Activated T-helper 1 cell treated with anti-CD3 and anti-CD28 coated beads, Interleukin-2, amount 50 U/mL, for 16 hours (primary cell): ENCODE data around the gene SPOCK3.

ENCODE experiments used
- DNase-seq, 2 donors: peaks; one replicate each; pipeline ENCODE4 v3.0.0-alpha.2; 2020; ENCODE audit warnings: low read depth in 1 of 2, low spot score in 1 of 2

Gene SPOCK3

GRCh38 chr4:167176723-167177367 is 57.4 kb downstream of the SPOCK3 start:
- DNase-seq: no peak

GRCh38 chr4:167171928-167172327 is 62.4 kb downstream of the SPOCK3 start:
- no peak for DNase-seq

- no peak for DNase-seq
These were observed 65.7 kb downstream of the SPOCK3 start for GRCh38 chr4:167168611-167169010.

DNA sequence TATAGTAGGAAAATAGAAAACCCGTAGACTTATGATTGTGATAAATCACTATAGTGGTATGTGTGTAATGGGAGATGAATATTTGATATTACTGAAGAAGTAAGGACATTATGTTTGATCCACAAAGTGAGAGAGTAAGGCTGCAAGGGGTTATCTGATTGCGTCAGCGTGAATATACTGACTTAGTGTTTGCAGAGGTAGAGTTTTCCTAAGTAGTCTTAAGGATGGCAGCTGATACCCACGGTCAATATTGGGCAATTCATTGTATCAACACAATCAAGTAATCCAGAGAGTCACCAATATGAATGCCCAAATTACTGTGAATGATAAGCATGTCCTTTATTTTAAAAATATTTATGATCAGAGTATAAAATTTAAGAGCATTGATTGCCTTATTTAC is 83.7 kb downstream of the SPOCK3 start:
- no peak for DNase-seq

- DNase-seq: no peak
These were observed 89.7 kb downstream of the SPOCK3 start for GRCh38 chr4:167144605-167145004.

GRCh38 chr4:167143018-167143417 is 91.3 kb downstream of the SPOCK3 start:
- DNase-seq: no peak

DNA sequence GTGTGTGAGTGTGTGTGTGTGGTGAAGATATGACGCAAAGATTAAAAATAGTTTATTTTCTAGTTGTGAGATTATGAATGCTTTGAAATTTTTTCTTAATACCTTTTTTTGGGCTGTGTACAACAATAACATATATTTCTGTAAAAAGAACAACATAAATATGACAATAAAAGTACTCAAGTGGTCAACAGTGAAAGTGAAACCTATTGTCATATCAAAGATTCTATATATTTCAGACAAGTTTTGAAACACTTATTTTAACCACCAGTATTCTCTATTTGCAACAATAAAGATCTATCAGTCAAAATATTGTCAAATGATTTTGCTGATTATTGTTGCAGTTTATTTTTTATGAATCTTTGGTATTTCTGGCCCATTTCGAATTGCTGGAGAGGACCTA is 98.0 kb downstream of the SPOCK3 start:
- no peak for DNase-seq

DNA sequence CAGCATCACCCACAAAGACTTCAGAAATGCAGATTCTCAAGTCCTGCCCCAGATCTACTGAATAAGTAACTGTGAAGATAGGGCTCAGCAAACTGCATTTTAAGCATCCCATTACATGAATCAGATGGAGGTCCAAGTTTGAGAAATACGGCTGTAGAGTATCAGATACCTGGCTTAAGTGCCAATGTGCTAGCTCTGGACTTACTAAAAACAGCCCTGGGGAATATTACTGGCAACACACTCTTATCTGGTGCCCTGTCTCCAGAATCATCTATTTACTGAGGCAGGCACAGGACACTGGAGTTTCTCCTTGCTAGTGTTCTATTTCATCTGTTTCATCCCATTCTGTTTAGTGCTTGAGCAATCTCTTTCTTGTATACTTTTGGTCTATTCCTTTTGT is 105.1 kb downstream of the SPOCK3 start:
- DNase-seq: no peak

DNA sequence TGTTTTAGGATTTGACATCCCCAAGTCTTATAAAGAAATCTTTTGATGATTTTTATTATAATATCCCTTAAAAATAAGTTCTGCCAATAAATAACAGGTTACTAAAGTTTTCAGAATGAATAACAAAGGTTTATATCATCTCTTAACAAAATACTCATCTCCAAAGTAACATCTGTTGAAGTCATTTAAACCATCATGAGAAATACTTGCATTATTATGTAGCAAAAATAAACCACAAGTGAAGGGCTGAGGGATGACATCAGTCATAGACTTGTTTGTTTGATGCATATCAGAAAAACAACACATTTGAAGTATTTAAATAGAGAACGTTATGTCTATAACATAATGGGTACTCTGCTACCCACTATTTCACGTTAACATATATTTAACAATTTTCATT is 114.9 kb downstream of the SPOCK3 start:
- no peak for DNase-seq

DNA sequence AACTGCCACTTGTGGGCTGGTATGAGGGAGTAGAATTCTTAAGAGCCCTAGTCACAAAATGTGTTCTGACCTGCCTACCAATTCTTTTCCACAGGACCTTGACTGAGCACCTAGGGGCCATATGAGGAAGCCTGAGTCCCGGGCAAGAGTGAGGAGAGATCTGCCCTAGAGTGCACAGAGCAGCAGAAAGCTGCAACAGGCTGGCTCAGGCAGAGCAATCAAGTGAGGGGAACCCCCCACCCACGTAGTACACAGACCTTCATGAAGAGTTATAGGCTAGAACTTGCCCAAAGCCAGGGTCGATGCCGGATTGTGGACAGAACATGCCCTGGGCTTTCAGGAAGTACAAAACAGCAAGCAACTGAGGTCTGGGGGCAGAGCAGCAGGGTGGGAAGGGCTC is 117.0 kb downstream of the SPOCK3 start:
- DNase-seq: no peak

GRCh38 chr4:167114416-167114971 is 119.8 kb downstream of the SPOCK3 start:
- DNase-seq: no peak

- DNase-seq: no peak
These were observed 122.7 kb downstream of the SPOCK3 start for GRCh38 chr4:167111622-167112021.

DNA sequence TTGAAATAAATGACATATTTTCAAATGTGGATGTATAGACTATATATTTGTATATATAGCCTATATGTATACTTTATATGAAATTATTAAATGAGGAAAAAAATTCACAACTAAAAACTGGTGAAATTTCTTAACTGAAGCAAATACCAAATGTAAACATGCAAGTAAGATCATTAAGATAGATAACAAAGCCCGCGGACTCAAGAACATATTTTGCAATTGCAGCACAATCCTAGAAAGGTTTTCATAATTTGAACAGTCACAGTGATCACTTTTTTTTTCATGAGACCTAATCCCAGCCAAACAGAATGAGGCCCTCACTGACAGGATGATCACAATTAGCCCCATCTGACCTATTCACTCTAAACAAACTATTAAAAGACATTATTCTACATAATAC is 123.2 kb downstream of the SPOCK3 start:
- DNase-seq: no peak

- no peak for DNase-seq
These were observed 124.4 kb downstream of the SPOCK3 start for GRCh38 chr4:167109859-167110258.

DNA sequence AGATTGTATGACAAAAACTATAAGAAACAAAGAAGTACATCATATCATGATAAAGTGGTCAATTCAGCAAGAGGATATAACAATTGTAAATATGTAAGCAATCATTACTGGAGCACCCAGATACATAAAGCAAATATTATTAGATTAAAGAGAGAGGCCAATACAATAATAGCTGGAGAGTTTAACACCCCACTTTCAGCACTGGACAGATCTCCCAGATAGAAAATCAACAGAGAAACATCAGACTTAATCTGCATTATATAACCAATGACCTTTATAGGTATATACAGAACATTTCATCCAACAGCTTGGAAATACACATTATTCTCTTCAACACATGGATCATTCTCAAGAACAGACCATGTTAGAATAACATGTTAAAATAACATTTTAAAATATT is 128.4 kb downstream of the SPOCK3 start:
- DNase-seq: no peak

DNA sequence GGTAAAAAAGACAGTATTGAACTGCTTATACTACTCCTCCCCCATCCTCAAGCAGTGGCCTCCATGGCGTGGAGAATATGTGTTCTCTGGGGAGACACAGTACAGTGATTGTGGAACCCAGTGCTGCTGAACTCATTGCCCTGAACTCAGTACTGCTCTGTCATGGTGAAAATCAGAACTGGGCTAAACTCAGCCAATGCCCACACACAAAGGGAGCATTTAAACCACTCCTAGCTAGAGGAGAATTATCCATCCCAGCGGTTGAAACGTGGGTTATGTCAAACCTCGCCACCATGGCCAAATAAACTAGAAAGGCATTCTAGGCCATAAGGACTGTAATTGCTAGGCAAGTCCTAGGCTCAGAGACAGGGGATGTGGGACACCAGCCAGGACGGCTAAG is 131.8 kb downstream of the SPOCK3 start:
- no peak for DNase-seq

- no peak for DNase-seq
These were observed 133.3 kb downstream of the SPOCK3 start for GRCh38 chr4:167101035-167101434.

DNA sequence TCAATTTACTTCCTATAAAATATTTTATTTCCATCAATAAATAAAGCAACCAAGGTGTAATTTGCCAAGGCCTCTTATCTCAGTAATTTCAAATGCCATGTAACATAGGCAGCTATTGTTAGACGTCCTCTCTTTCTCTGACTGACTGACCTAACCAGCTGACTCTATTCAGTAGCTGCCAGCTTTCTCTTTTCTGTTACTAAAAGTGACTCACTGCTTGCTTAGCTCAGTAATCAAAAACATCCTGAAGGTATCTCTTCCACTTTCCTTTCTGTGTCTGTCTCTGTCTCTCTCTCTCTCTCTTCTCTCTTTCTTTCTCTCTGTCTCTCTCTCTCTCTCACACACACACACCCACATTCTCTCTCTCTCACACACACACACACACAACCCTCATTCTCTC is 134.2 kb downstream of the SPOCK3 start:
- DNase-seq: no peak

DNA sequence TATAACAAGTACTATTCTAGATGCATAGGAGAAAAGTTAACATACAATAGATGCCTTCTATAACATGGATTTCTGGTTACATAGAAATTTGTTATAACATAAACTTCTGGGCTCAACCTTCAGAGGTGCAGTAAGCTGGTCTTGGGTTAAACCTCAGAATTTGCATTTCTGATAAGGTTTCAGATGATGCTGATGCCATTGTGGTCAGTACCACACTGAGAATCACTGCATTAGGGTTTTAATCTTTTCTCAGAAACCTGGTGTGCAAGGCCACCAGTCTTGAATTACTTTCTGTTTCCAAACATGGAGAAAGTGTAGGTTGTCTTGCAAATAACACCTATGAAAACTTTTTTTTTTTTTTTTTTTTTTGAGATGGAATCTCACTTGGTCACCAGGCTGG is 146.2 kb downstream of the SPOCK3 start:
- no peak for DNase-seq

DNA sequence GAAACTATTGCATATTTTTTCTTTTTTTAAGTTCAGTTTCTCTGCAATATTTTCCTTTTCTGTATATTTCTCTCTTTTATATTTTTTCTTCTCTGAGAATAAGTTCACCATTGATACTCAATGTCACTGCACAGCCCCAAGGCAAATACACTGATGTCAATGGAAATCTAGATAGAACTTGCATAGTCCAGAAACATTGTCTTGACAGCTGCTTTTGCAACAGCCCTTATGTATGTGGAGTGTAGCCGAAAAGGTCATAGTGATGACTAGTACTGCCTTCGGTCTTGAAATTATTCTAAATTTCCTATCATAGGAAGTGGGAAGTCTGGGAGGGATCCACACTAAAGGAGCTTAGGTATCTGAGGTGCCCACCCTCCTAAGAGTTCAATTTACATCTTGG is 150.0 kb downstream of the SPOCK3 start:
- no peak for DNase-seq

DNA sequence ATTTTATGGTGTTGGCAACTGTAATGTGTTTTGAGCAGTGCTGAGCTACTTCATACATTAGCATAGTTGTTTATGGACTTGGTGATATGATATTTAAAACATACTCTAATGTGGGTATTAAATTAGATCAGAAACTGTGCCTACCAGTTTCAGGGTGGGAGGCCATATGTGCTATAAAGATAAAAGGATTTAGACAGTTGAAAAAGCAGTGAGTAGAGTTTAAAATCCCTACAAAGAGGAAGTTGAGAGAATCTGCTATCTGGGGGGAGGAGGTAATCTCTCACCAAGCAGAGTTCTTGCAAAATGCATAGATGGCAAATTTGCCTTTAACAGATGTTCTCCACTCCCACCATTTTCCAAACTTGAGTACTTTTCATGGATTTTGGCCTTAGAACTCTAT is 154.5 kb downstream of the SPOCK3 start:
- no peak for DNase-seq

DNA sequence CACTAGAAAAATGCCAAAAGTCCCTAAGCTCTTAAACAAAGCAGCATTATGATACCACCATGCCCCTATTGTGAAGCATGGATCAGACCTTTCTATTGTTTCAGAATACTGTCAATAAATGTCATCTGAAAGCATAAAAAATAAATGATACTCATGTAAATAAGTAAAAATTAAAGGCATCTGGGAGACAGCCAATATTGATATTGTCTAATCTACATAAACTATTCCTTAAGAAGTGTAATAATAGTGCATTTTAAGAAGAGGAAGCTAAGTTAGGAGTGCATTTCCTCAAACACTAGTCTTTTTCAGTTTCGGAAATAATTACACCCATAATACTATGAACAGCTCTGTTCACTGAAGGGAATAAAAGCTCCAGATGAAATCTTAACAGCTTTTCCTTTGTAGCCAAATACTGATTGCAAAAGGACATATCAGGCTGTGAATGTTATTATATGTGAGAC is 181.6 kb downstream of the SPOCK3 start:
- DNase-seq: no peak

DNA sequence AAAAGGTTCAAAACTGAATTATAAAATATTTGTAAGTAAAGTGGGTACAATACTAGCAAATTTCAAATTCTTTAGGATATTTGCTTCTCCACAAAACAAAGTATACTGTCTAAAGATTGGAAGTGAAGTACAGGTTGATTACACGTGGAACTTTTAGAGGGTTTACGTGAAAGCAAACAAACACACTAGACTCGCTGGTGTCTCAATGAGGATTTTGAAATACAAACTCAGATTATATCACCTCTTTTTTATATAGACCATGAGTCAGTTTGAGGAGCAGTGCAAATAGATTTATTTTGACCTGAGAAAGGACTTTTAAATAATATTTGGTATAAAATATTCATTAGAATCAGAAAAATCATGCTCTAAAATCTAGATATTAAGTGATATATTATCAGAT is 185.0 kb downstream of the SPOCK3 start:
- DNase-seq: no peak
